Measurements from ENCODE around the gene C1QL2.
A peak's percentile ranks its signal among the peaks of the same experiment; 100 is the strongest.

C1QL2 gene

GRCh38 chr2:119136872-119137271 lies 21.7 kb downstream of the C1QL2 start:
- no peak for DNase-seq

DNA sequence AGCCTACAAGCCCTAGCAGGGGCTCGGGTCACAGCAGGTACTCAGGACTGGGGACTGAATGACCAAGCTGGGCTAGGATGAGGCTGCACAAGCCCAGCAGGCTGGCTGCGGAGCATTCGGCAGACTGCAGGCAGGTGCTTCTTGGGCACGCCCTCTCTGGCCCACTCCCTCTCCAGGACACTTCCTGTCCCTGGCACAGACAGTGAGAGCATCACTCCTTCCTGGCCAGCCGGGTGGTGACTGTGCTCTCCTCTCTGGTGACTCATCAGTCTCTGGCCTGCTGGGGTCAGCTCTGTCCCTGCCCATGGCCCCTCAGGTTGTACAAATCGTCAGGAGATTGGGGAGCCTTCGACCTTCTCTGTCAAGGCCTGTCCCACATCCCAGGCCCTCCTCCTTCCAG lies 22.5 kb downstream of the C1QL2 start:
- no peak for DNase-seq

DNA sequence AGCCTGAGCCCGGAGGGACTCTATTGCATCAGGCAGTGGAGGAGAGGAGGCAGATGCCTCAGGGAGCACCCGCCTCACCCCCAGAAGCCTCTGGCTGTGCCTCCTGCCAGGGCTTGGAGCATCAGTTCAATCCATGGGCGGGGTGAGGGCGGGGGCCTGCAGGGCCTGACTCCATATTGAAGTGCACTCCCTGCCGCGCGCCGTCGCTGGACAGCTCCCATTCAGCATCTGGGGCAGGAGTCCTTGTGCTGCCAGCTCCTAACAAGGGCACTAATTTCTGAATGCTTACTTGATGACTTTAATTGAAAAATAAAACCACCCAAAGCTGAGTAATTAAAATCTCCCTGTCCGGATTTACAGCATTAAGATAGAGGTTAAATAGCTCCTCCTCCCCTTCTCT lies 23.8 kb downstream of the C1QL2 start:
- DNase-seq: no peak

GRCh38 chr2:119126650-119127049 lies 31.9 kb downstream of the C1QL2 start:
- peak; percentile 17 for DNase-seq

GRCh38 chr2:119123389-119123788 lies 35.2 kb downstream of the C1QL2 start:
- DNase-seq: no peak

DNA sequence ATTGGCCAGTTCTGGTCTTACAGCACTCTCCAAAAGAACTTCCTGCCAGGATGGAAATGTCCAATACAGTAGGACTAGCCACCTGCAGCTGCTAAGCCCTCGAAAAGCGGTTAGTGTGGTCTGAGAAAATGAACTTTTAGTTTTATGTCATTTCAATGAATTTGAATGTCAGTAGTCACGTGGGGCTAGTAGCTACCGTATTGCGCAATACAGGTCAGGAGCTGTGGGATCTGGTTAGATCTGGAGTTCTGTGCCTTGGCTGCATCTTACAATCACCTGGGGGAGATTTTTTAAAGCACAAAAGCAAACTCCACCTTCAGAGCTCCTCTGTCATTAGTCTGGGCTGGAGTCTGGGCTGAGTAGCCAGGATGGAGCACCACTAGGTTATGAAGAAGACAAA lies 35.9 kb downstream of the C1QL2 start:
- no peak for DNase-seq

DNA sequence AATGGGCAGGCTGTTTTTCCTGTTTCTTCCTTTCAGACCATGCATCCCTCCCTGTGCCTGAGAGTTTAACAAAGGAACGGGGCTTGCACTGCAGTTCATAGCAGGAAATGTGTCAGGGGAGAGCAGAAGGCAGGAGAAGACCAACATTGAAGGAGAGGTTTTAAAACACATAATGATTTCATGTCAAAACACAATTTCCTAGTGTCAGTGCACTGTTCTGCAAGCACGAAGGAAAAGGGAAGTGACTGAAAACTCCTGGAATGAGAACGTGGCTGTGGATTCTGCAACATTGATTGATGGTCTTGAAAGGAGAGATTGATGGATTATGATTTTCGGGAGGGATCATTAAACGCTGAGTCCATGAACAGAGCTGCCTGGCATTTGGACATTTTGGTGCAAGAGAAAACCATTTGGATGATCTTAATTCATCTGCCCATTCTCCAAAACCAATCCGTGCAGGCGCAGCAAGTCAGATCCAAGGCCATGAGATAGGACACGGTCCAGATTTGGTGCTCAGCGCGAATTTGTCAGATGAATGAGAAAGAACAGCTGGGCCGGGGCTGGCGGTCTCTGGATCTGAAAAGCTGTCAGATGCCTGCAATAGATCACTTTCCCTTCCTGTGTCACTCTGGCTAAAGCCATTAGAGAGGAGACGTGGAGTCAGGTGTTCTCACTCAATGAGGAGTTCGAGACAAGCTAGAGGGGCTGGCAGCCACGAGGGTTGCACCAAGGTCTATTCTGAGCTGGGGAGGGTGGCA lies 38.4 kb downstream of the C1QL2 start:
- DNase-seq: no peak

GRCh38 chr2:119119076-119119785 lies 39.3 kb downstream of the C1QL2 start:
- no peak for DNase-seq

GRCh38 chr2:119117891-119118882 lies 40.4 kb downstream of the C1QL2 start:
- DNase-seq: no peak

DNA sequence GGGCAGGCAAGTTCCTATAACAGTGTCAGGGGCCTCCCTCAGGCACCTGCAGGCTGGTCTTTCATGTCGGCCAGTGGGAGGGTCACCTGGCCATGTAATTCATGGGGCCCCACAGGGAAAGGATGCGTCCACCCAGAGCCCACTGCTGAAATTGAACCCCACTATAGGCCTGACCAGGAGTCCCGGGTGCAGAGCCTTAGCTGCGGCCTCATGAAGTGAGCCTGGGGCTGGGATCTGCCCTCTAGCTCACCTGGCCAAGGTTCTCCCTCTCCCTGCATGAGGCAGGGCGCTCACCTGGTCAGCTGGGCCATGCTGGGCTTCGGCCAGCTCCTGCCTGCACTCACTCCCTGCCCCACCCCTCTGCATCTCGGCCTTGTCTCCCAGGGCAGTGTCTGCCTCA lies 41.1 kb downstream of the C1QL2 start:
- no peak for DNase-seq

GRCh38 chr2:119116411-119117295 lies 41.9 kb downstream of the C1QL2 start:
- no peak for DNase-seq

DNA sequence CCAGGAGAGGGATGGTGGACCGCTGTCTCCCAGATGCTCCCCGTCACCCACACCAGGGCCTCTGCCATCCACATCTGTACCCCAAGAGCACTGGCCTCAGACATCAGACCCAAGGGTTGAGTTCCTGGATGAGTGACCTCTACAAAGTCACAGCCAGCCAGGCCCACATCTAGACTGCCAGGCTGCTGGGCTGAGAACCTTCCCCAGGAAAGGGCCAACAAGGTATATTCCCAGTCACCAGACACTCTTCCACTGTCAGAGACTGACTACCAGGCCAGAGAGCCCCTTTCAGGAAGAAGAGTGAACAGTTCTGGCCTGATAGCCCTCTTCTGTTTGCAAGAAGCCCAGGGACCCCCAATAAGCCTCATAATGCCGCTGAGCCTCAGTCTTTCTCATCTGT lies 44.3 kb downstream of the C1QL2 start:
- DNase-seq: no peak

DNA sequence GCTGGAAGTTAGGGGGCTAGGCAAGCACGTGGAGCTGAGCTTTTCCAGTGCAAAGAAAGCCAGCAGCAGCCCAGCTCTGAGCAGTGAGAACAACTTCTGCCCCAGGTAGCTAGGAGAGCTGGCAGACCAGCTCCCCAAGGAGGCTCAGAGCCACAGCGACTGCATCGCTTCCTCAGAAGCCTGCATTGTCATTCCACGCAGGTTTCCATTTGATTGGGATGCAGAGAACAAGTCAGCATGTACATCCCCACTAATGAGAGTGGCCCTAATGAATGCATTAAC lies 45.1 kb downstream of the C1QL2 start:
- no peak for DNase-seq

DNA sequence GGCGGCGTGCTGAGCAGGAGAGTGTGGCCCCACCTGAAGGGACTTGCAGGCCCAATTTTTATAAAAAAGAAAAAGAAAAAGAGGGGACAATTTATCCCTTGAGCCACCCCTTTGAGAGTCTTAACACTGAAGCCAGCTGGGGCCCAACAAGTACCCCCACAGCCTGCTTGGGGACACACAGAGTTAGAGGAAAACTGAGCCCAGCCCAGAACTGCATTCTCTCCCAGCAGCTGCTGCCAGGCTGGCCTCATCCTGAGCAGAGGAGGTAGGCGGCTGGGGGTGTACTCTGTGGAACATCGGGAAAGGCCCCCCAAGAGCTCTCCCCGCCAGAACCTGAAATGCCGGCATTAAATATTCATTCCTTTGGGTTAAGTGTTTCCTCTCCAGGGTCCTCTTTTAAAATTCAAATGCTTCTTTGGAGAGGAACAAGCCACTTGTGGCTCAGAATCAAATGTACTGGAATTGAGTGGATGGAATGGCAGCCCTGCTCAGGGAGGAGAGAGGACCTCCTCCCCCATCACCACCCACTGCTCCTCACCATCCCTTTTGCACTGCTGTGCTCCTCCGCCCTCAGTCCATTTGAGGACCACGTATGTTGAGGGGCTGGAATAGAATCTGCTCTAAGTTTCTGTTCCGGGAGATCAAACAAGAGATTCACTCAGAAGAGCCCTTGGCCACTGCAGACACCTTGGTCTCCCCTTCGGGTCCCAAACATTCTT lies 45.6 kb downstream of the C1QL2 start:
- no peak for DNase-seq

DNA sequence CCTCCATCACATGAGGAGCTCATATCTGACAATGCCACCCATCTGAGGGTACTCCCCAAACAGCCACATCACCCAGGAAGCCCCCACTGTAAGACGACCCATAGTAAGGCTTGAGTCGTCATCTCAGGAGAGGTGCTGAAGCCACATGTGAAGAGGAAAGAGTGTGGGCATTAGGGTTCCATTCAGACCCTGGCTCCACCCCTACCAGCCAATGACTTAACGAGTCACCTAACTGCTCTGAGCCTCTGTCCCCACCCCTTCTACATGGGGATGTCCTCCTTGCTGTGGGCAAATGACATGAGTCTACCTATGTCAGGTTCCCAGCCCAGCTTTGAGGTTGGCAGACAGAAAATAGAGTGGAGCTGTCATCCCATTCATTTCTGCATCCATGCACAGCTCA lies 46.3 kb downstream of the C1QL2 start:
- DNase-seq: no peak

DNA sequence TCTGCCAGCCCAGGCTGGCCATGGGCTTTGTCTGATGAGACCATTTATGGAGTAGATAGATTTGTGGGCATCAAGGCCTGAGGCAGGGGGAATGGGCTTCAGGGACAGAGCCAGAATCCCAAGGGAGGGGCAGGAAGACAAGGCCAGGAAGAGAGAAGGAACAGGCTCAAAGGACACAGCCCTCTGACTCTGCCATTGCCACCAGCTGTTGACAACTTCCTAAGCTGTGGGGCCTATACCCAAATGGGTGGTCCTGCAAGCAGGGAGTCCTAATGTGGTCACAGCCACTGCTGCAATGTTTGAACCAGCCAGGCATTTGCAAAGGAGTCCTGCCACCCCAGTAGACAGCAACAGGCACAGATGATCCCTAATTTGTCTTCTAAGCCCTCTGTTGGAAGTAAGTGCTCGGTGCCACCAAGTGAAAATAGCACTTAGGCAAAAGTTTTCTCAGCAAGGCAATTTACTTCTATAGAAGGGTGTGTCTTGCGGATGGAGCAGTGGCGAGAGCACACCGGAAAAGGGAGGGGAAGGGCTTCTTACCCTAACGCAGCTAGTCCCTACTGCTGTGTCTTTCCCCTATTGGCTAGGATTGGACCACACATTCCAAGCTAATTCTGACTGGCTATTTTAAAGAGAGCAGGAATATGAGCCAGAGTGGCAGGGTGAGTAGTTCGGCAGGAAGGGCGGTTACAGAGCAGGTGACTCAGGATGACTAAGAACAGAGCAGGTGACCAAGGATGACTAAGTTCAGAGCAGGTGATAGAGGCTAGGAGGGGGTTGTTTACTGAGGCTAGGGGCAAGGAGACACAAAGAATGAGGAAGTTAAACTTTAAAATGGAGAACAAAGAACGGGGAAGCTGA lies 47.2 kb downstream of the C1QL2 start:
- no peak for DNase-seq

GRCh38 chr2:119109866-119110265 lies 48.7 kb downstream of the C1QL2 start:
- DNase-seq: no peak

DNA sequence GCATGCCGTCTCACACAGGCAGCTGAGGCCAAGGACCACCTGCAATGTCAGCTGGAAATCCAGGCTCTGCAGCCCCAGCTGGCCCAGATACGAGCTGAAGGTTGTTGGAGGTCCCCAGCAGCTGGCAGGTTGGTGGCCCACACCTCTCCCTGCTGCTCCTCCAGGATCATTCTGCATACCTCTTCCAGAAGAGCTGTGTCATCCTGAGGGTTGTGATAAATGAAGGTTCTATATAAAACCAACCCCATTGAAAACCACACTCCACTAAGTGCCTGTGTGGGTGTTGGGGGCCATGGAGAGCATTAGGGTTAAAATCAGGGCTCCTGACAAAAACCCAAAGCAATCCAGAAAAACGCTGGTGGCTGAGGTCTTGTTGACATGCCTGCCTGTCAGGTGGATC lies 50.4 kb downstream of the C1QL2 start:
- no peak for DNase-seq

DNA sequence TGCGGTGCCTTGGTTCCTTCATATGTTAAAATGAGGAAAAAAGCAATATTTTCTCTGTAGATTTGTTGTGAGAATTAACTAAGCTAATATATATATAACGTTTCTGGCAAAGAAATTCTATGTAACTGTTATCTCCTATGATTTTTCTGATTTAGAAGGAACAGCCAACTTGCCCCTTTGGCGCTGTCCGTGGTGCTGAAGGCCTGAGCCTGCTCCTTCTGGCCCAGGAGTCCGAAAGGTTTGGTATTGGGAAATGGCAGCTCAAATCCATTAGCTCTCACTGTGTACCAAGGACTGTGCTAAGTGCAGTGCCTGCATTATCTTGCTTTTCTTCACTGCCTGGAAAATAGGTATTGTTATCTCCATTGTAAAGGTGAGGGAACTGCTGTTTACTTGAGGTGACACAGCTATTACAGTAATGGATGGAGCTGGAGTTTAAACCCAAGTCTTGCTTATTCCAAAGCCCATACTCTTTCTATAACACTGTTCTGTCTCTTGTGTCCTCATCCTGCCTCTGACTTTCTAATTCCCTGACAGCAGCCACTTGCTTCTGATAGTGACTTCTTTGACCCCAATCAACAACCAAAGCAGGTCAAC lies 52.2 kb downstream of the C1QL2 start:
- DNase-seq: no peak

Data from activated naive CD4-positive, alpha-beta T cell treated with Interleukin-2 at 50 U/mL for 16 hours (primary cell).